ENCODE measurements around the gene LYG1.
"Not testable (repeated sequence)": the region's sequence is repeated elsewhere in the genome, so short reads cannot be mapped to it uniquely, and the experiment has no call there.

Gene LYG1

DNA sequence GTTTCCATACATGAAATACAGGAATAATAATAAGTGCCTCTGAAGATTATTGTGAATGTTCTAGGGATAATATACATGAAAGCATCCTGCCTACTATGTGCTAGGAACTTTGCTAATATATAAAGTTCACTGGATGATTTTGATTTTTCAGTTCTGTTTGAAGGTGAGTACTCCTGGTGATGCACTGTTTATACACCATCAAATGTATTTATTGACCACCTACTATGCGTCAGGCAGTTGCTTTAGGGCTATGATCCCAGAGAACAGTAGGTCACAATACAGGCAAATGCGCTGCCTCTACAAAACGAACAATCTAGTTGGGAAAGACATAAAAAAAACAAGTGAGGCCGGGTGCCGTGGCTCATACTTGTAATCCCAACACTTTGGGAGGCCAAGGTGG lies 24.4 kb upstream of the LYG1 start:
- TF ChIP-seq, protein P1, sequence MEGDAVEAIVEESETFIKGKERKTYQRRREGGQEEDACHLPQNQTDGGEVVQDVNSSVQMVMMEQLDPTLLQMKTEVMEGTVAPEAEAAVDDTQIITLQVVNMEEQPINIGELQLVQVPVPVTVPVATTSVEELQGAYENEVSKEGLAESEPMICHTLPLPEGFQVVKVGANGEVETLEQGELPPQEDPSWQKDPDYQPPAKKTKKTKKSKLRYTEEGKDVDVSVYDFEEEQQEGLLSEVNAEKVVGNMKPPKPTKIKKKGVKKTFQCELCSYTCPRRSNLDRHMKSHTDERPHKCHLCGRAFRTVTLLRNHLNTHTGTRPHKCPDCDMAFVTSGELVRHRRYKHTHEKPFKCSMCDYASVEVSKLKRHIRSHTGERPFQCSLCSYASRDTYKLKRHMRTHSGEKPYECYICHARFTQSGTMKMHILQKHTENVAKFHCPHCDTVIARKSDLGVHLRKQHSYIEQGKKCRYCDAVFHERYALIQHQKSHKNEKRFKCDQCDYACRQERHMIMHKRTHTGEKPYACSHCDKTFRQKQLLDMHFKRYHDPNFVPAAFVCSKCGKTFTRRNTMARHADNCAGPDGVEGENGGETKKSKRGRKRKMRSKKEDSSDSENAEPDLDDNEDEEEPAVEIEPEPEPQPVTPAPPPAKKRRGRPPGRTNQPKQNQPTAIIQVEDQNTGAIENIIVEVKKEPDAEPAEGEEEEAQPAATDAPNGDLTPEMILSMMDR (conservative IDR thresholded peaks at IDR 0.05; ENCODE audit: low read length), result no peak
- no peak for TF ChIP-seq EZH2phosphoT487 (IDR thresholded peaks at IDR 0.05; ENCODE audit: borderline replicate concordance)
- Histone ChIP-seq H3K27me3 (ENCODE audit: insufficient read depth, low read length, poor library complexity, severe bottlenecking) (no peaks in the 10 kb centered on the region), H4K20me1 (ENCODE audit: insufficient read depth, low read length, poor library complexity, severe bottlenecking) (peaks cover 4% of the 10 kb centered on the region), H2AFZ (ENCODE audit: low read length) (no peak overlapping the region), H3K4me2 (ENCODE audit: low read depth, low read length, poor library complexity, severe bottlenecking) (no peak overlapping the region), H3K79me2 (ENCODE audit: insufficient read depth, low read length) (peaks cover 14% of the 10 kb centered on the region; the same call in 1 of the 2 replicates), H3K9me3 (ENCODE audit: insufficient read depth, low read depth, low read length) (no peaks in the 10 kb centered on the region), H3K9me2 (replicated peaks; ENCODE audit: low read depth, low read length) (no peaks in the 10 kb centered on the region), H3K9ac (ENCODE audit: low read depth, low read length, poor library complexity, severe bottlenecking) (no peak overlapping the region), H3K4me3 (ENCODE audit: low read length, poor library complexity, severe bottlenecking) (no peak overlapping the region), H3F3A (ENCODE audit: low read depth) (0 out of 2 replicates have a peak, but pooled peaks cover 2% of the 10 kb centered on the region), H3K36me3 (ENCODE audit: insufficient read depth, low read length) (peaks cover 61% of the 10 kb centered on the region), H3K4me1 (ENCODE audit: insufficient read depth, low read length, poor library complexity, severe bottlenecking) (no peaks in the 10 kb centered on the region)

DNA sequence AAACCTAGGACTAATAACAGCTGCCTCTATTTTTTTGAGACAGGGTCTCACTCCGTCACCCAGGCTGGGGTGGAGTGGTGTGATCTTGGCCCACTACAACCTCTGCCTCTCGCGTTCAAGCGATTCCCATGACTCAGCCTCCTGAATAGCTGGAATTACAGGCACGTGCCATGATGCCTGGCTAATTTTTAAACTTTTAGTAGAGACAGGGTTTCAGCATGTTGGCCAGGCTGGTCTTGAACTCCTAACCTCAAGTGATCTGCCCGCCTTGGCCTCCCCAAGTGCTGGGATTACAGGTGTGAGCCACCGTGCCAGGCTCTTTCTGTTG lies 16.8 kb upstream of the LYG1 start:
- H3K4me2 ChIP-seq (ENCODE audit: low read depth, low read length, poor library complexity, severe bottlenecking); H3K9ac ChIP-seq (ENCODE audit: low read depth, low read length, poor library complexity, severe bottlenecking); H3F3A ChIP-seq (ENCODE audit: low read depth); H3K9me3 ChIP-seq (ENCODE audit: insufficient read depth, low read depth, low read length); H3K9me2 ChIP-seq (replicated peaks; ENCODE audit: low read depth, low read length); H3K27me3 ChIP-seq (ENCODE audit: insufficient read depth, low read length, poor library complexity, severe bottlenecking); H3K4me3 ChIP-seq (ENCODE audit: low read length, poor library complexity, severe bottlenecking); H3K4me1 ChIP-seq (ENCODE audit: insufficient read depth, low read length, poor library complexity, severe bottlenecking); H3K79me2 ChIP-seq (ENCODE audit: insufficient read depth, low read length); H4K20me1 ChIP-seq (ENCODE audit: insufficient read depth, low read length, poor library complexity, severe bottlenecking); H2AFZ ChIP-seq (ENCODE audit: low read length): not testable (repeated sequence)
- peaks cover 46% of the 10 kb centered on the region; the same call in 1 of the 2 replicates for H3K36me3 ChIP-seq (ENCODE audit: insufficient read depth, low read length)

DNA sequence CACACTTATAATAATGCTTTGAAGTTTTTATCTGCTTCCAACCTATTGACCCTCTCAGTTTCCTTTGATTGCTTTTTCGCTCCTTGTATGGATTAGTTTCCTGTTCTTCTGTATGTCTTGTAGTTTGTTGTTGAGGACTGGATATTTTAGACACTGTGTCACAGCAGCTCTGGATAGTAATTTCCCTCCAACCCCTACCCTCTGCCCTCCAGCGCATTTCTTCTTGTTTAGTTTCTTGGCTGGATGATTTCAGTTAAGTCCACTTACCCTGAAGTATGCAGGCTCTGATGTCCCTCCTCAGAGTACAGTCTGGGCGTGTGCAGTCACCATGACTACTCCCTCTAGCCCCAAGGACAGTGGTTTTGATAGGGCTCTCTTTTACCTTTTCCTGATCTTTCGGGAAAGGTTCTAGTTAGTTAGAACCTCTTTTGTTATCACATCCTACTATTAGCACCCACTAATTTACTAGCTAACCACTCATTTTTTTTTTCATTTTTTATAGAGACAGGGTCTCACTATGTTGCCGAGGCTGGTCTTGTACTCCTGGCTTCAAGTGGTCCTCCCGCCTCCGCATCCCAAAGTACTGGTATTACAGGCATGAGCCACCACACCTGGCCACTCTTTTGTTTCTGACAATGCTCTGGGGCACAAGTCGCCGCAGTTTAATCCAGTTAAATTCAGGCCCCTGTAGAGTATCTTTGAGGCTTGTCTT lies 16.3 kb upstream of the LYG1 start:
- Histone ChIP-seq H3K9ac (ENCODE audit: low read depth, low read length, poor library complexity, severe bottlenecking) (no peak overlapping the region), H3K36me3 (ENCODE audit: insufficient read depth, low read length) (peaks cover 46% of the 10 kb centered on the region; the same call in 1 of the 2 replicates), H3K27me3 (ENCODE audit: insufficient read depth, low read length, poor library complexity, severe bottlenecking) (no peaks in the 10 kb centered on the region), H3F3A (ENCODE audit: low read depth) (peaks cover 2% of the 10 kb centered on the region; the same call in 1 of the 2 replicates), H4K20me1 (ENCODE audit: insufficient read depth, low read length, poor library complexity, severe bottlenecking) (no peaks in the 10 kb centered on the region), H3K9me3 (ENCODE audit: insufficient read depth, low read depth, low read length) (no peaks in the 10 kb centered on the region), H3K9me2 (replicated peaks; ENCODE audit: low read depth, low read length) (no peaks in the 10 kb centered on the region), H2AFZ (ENCODE audit: low read length) (no peak overlapping the region), H3K4me1 (ENCODE audit: insufficient read depth, low read length, poor library complexity, severe bottlenecking) (no peaks in the 10 kb centered on the region), H3K4me3 (ENCODE audit: low read length, poor library complexity, severe bottlenecking) (no peak overlapping the region), H3K4me2 (ENCODE audit: low read depth, low read length, poor library complexity, severe bottlenecking) (no peak overlapping the region), H3K79me2 (ENCODE audit: insufficient read depth, low read length) (no peaks in the 10 kb centered on the region)
- TF ChIP-seq, protein P1 (conservative IDR thresholded peaks at IDR 0.05; ENCODE audit: low read length), result no peak
- TF ChIP-seq EZH2phosphoT487 (IDR thresholded peaks at IDR 0.05; ENCODE audit: borderline replicate concordance), result no peak

DNA sequence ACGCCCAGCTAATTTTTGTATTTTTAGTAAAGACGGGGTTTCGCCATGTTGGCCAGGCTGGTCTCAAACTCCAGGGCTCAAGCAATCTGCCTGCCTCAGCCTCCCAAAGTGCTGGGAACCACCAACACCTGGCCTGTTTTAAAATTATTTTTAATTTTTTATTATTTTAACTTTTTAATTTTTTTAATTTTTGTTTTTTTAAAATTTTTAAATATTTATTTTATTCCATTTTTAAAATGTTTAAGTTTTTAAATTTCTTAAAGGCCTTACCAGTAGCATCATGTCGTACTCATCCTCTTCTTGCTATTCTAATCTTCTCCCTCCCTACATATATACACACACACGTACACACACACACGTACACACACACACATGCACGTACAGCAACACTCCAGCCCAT lies 1.4 kb downstream of the LYG1 start:
- Histone ChIP-seq H2AFZ (ENCODE audit: low read length) (no peak overlapping the region), H3K9ac (ENCODE audit: low read depth, low read length, poor library complexity, severe bottlenecking) (no peak overlapping the region), H3K27me3 (ENCODE audit: insufficient read depth, low read length, poor library complexity, severe bottlenecking) (no peaks in the 10 kb centered on the region), H3K9me3 (ENCODE audit: insufficient read depth, low read depth, low read length) (no peaks in the 10 kb centered on the region), H3K36me3 (ENCODE audit: insufficient read depth, low read length) (no peaks in the 10 kb centered on the region), H4K20me1 (ENCODE audit: insufficient read depth, low read length, poor library complexity, severe bottlenecking) (no peaks in the 10 kb centered on the region), H3F3A (ENCODE audit: low read depth) (no peaks in the 10 kb centered on the region), H3K9me2 (replicated peaks; ENCODE audit: low read depth, low read length) (no peaks in the 10 kb centered on the region), H3K4me2 (ENCODE audit: low read depth, low read length, poor library complexity, severe bottlenecking) (no peak overlapping the region), H3K4me1 (ENCODE audit: insufficient read depth, low read length, poor library complexity, severe bottlenecking) (no peaks in the 10 kb centered on the region), H3K4me3 (ENCODE audit: low read length, poor library complexity, severe bottlenecking) (no peak overlapping the region), H3K79me2 (ENCODE audit: insufficient read depth, low read length) (no peaks in the 10 kb centered on the region)
- TF ChIP-seq, protein P1 (conservative IDR thresholded peaks at IDR 0.05; ENCODE audit: low read length), result no peak
- no peak for TF ChIP-seq EZH2phosphoT487 (IDR thresholded peaks at IDR 0.05; ENCODE audit: borderline replicate concordance)
